Keratinocyte (primary cell): ENCODE results near the gene SERPINA4. TPM values are rescaled to one million over a fixed set of nuclear protein-coding genes. Genes with fewer than 3 reads are reported as not detected.

Experiments
- DNase-seq: peaks from one replicate; pipeline ENCODE4 v3.0.0-alpha.2; 2011; ENCODE audit warnings: low read depth, missing footprints, low spot score
- FAIRE-seq: peaks from 2 replicates; lab custom pipeline; 2011; peaks lifted over from hg19 to GRCh38; lab: Jason Lieb, UNC
- H2AFZ ChIP-seq: 2 replicates; pipeline ENCODE4 v1.6.0; 2012; ENCODE audit warnings: low read length, control low read depth, inconsistent platforms; ENCODE audit not compliant: control insufficient read depth
- H3K27ac ChIP-seq: 2 replicates; pipeline ENCODE4 v1.5.1; 2011; ENCODE audit warnings: low read length; ENCODE audit not compliant: control insufficient read depth, insufficient read depth
- H3K27me3 ChIP-seq: 3 replicates; pipeline ENCODE4 v1.6.0; 2011; ENCODE audit warnings: low read length; ENCODE audit not compliant: control insufficient read depth, insufficient read depth; ENCODE audit errors: extremely low read depth
- H3K36me3 ChIP-seq, 2 experiments: 2 replicates in 1 of 2; 3 replicates in 1 of 2; pipeline ENCODE4 v1.5.1; 2011; ENCODE audit warnings: low read length in 2 of 2, mild to moderate bottlenecking in 1 of 2; ENCODE audit not compliant: control insufficient read depth in 2 of 2, insufficient read depth in 2 of 2; ENCODE audit errors: extremely low read depth in 1 of 2
- H3K4me1 ChIP-seq: 3 replicates; pipeline ENCODE4 v1.5.1; 2011; ENCODE audit warnings: low read length; ENCODE audit not compliant: control insufficient read depth, insufficient read depth; ENCODE audit errors: extremely low read depth
- H3K4me2 ChIP-seq: 3 replicates; pipeline ENCODE4 v1.6.0; 2011; ENCODE audit warnings: low read depth, low read length; ENCODE audit not compliant: control insufficient read depth, insufficient read depth; ENCODE audit errors: extremely low read depth
- H3K4me3 ChIP-seq, 3 experiments: fragments of 200-600 bp in 1 of 3; sonication (generic) in 1 of 3; 2 replicates in 2 of 3; 3 replicates in 1 of 3; pipeline ENCODE4 v1.5.1; 2011 to 2016; ENCODE audit warnings: low read length in 3 of 3, mild to moderate bottlenecking in 3 of 3, control low read depth in 2 of 3, inconsistent platforms in 1 of 3, low read depth in 1 of 3, mixed read lengths in 1 of 3, mixed run types in 1 of 3, moderate library complexity in 1 of 3; ENCODE audit not compliant: control insufficient read depth in 2 of 3, insufficient read depth in 2 of 3; ENCODE audit errors: extremely low read depth in 1 of 3
- H3K79me2 ChIP-seq: 2 replicates; pipeline ENCODE4 v1.6.0; 2012; ENCODE audit warnings: low read length; ENCODE audit not compliant: control insufficient read depth, insufficient read depth
- H3K9ac ChIP-seq: 3 replicates; pipeline ENCODE4 v1.6.0; 2011; ENCODE audit warnings: low read length; ENCODE audit not compliant: control insufficient read depth, insufficient read depth; ENCODE audit errors: extremely low read depth
- H3K9me1 ChIP-seq: 3 replicates; pipeline ENCODE4 v1.6.0; 2011; ENCODE audit warnings: low read length; ENCODE audit not compliant: control insufficient read depth, insufficient read depth; ENCODE audit errors: extremely low read depth
- H3K9me3 ChIP-seq: 2 replicates; pipeline ENCODE4 v1.5.1; 2012; ENCODE audit warnings: low read depth, low read length; ENCODE audit not compliant: control insufficient read depth
- H4K20me1 ChIP-seq: 3 replicates; pipeline ENCODE4 v1.6.0; 2011; ENCODE audit warnings: low read length; ENCODE audit not compliant: control insufficient read depth, insufficient read depth; ENCODE audit errors: extremely low read depth
- EZH2 ChIP-seq: IDR thresholded peaks from one replicate; pipeline ENCODE4 v1.6.1; 2012; ENCODE audit warnings: inconsistent platforms, mild to moderate bottlenecking, low read length, moderate library complexity
- dilution Hi-C: fragments of 300-500 bp; cut with MboI; formaldehyde crosslinking; loops from one replicate; pipeline ENCODE4 v1.7.0; 2020; ENCODE audit warnings: low sequenced_read_pairs; ENCODE audit not compliant: extremely low pct_ligation_motif_present
- polyA plus RNA-seq, 5 experiments: library from polyadenylated mRNA; depleted of rRNA in 3 of 5; stranded (reverse) in 3 of 5; stranded (forward) in 1 of 5; unstranded in 1 of 5; fragments of >200 nt; gene quantifications; 1 replicate in 1 of 5; 2 replicates in 3 of 5; 3 replicates in 1 of 5; pipeline versions ENCODE4 v1.2.1 to v1.2.3, GENCODE V29; 2011 to 2012; ENCODE audit warnings: missing spikeins in 2 of 5, low read depth in 1 of 5, low replicate concordance in 1 of 5
- TF ChIP-seq, protein P1 (sequence below), 3 experiments: IDR thresholded peaks in 1 of 3; conservative IDR thresholded peaks in 1 of 3; optimal IDR thresholded peaks in 1 of 3; 2 replicates in 2 of 3; 3 replicates in 1 of 3; pipeline versions ENCODE3 to v1.5.1; 2011; ENCODE audit warnings: low read length in 3 of 3, mild to moderate bottlenecking in 3 of 3, moderate library complexity in 2 of 3, control low read depth in 1 of 3, inconsistent platforms in 1 of 3; ENCODE audit not compliant: insufficient read depth in 2 of 3; ENCODE audit errors: extremely low read depth in 1 of 3

Gene SERPINA4
- polyA plus RNA-seq, 1 donor (not counting 4 experiments of a cell fraction or from before 2014, with no cell fraction given) = not detected

DNA sequence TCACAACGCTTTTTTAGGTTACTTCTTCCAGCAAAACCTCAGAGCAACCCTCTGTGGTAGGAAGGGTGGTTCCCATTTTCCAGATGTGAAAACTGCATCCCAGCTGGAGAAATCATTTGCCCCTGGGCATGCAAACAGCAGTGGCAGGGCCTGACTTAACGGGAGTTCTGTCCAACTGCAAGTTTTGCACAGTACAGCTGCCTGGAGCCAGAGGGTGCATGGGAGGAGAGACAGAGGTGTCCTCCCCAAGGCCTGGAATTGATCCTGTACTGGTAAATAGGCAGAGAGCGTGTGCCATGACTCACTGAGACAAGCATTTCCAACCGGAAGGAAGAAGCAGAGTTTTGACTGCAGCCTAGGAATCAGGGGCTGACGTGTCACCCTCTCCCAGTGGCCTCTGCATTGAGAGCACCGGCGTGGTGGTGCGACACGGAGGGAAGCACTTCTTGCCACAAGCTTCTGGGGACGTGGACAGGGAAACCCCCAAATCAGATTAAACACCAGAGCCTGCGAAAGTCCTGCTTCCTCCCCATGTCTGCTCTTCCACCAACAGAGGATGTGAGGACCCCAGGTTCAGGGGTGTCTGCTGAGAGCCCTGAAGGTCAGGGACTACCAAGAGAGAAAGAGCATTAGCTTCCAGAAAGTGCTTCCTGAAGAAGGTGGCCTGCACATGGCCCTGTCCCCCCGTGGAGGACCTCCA lies 19.0 kb upstream of the SERPINA4 start:
- peak overlapping the region; percentile 65 for H3K4me2 ChIP-seq
- H3K4me1 ChIP-seq = peaks cover 22% of the 10 kb centered on the region
- dilution Hi-C loops = no loop called here
- no peaks in the 10 kb centered on the region for H3K79me2 ChIP-seq
- DNase-seq (peak; percentile 69), FAIRE-seq (peak; percentile 81)
- peak overlapping the region; percentile 65 for H3K27ac ChIP-seq
- no peaks in the 10 kb centered on the region for H3K9me3 ChIP-seq
- no peaks in the 10 kb centered on the region for H3K9me1 ChIP-seq
- H3K4me3 ChIP-seq = no peak overlapping the region
- H2AFZ ChIP-seq = peak overlapping the region; percentile 71
- H3K27me3 ChIP-seq = no peaks in the 10 kb centered on the region
- H3K9ac ChIP-seq = peak overlapping the region; percentile 41
- H4K20me1 ChIP-seq = no peaks in the 10 kb centered on the region
- TF ChIP-seq EZH2 = no peak
- TF ChIP-seq, protein P1, sequence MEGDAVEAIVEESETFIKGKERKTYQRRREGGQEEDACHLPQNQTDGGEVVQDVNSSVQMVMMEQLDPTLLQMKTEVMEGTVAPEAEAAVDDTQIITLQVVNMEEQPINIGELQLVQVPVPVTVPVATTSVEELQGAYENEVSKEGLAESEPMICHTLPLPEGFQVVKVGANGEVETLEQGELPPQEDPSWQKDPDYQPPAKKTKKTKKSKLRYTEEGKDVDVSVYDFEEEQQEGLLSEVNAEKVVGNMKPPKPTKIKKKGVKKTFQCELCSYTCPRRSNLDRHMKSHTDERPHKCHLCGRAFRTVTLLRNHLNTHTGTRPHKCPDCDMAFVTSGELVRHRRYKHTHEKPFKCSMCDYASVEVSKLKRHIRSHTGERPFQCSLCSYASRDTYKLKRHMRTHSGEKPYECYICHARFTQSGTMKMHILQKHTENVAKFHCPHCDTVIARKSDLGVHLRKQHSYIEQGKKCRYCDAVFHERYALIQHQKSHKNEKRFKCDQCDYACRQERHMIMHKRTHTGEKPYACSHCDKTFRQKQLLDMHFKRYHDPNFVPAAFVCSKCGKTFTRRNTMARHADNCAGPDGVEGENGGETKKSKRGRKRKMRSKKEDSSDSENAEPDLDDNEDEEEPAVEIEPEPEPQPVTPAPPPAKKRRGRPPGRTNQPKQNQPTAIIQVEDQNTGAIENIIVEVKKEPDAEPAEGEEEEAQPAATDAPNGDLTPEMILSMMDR (optimal IDR thresholded peaks at IDR 0.05 in 1 of 3, IDR thresholded peaks at IDR 0.05 in 1 of 3, conservative IDR thresholded peaks at IDR 0.05 in 1 of 3; ENCODE audit: extremely low read depth in 1 of 3, insufficient read depth in 2 of 3, low read length in 3 of 3) = no peak
- no peaks in the 10 kb centered on the region for H3K36me3 ChIP-seq

GRCh38 chr14:94542811-94543440 lies 18.3 kb upstream of the SERPINA4 start:
- peak overlapping the region; percentile 71 for H2AFZ ChIP-seq
- peaks cover 22% of the 10 kb centered on the region for H3K4me1 ChIP-seq
- no peak for DNase-seq
- dilution Hi-C loops = no loop called here
- H3K9me3 ChIP-seq = no peaks in the 10 kb centered on the region
- H3K4me2 ChIP-seq = peak overlapping the region; percentile 65
- H3K27me3 ChIP-seq = no peaks in the 10 kb centered on the region
- peak overlapping the region; percentile 65 for H3K27ac ChIP-seq
- TF ChIP-seq, protein P1 (optimal IDR thresholded peaks at IDR 0.05 in 1 of 3, IDR thresholded peaks at IDR 0.05 in 1 of 3, conservative IDR thresholded peaks at IDR 0.05 in 1 of 3; ENCODE audit: extremely low read depth in 1 of 3, insufficient read depth in 2 of 3, low read length in 3 of 3) = no peak
- TF ChIP-seq EZH2 = no peak
- no peaks in the 10 kb centered on the region for H4K20me1 ChIP-seq
- no peak overlapping the region for H3K4me3 ChIP-seq
- FAIRE-seq = peak; percentile 58
- no peaks in the 10 kb centered on the region for H3K79me2 ChIP-seq
- no peaks in the 10 kb centered on the region for H3K36me3 ChIP-seq
- peak overlapping the region; percentile 41 for H3K9ac ChIP-seq
- H3K9me1 ChIP-seq = no peaks in the 10 kb centered on the region
